ENCODE data around the gene SELL. TPM values are rescaled to one million over a fixed set of nuclear protein-coding genes. Genes with fewer than 3 reads are reported as not detected.
"Not testable (repeated sequence)": the region's sequence is repeated elsewhere in the genome, so short reads cannot be mapped to it uniquely, and the experiment has no call there.

SELL gene
- total RNA-seq, 2 donors from 2014 or later: 1.3 to 4.8 TPM

DNA sequence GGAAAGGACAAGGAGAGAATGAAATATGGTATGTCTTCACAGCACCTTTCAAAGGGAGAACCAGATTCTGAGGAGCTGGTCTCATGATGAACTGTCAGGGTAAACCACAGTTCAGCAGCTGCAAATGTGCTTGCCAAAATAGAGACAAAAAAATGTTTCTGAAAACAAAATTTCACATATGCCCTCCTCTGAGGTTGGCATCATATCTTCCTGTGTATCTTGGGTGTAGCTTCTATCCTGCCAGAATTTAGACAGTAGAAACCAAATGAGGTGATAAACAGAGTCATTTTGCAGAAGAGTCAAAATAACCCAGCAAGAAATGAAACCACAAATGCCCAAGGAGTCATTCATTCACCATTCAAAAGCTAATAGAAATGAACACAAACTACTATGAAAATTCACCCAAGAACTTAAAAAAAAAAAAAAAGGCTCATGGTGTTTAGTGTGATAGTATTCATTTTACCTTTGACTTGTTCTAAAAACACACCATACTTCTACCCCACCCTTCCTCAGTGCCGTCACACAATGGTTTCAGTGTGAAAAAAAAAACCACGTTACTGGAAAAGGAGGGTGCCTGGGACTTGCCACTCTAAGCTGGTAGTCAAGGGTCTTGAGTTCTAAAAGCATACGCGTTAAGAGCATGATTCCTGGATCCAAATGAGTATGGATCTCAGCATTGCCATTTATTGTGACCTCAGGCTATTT lies 18.5 kb downstream of the SELL start:
- H3K4me1 ChIP-seq (replicated peaks): no peaks in the 10 kb centered on the region
- H3K36me3 ChIP-seq: no peaks in the 10 kb centered on the region
- intact Hi-C loops (cut with DNase I): no loop called here
- no peaks in the 10 kb centered on the region for H3K27me3 ChIP-seq (replicated peaks; ENCODE audit: insufficient read depth)
- H3K9me3 ChIP-seq: no peaks in the 10 kb centered on the region
- H3K4me3 ChIP-seq: no peak overlapping the region
- WGBS: 88% methylated on average over 4 of the region's 4 CpGs
- H3K27ac ChIP-seq: no peak overlapping the region
- TF ChIP-seq POLR2AphosphoS5 (IDR thresholded peaks at IDR 0.05) (no peak), POLR2A (IDR thresholded peaks at IDR 0.05) (no peak)
- TF ChIP-seq, protein P1, sequence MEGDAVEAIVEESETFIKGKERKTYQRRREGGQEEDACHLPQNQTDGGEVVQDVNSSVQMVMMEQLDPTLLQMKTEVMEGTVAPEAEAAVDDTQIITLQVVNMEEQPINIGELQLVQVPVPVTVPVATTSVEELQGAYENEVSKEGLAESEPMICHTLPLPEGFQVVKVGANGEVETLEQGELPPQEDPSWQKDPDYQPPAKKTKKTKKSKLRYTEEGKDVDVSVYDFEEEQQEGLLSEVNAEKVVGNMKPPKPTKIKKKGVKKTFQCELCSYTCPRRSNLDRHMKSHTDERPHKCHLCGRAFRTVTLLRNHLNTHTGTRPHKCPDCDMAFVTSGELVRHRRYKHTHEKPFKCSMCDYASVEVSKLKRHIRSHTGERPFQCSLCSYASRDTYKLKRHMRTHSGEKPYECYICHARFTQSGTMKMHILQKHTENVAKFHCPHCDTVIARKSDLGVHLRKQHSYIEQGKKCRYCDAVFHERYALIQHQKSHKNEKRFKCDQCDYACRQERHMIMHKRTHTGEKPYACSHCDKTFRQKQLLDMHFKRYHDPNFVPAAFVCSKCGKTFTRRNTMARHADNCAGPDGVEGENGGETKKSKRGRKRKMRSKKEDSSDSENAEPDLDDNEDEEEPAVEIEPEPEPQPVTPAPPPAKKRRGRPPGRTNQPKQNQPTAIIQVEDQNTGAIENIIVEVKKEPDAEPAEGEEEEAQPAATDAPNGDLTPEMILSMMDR (IDR thresholded peaks at IDR 0.05): no peak
- no peak for DNase-seq (ENCODE audit: low spot score)

- TF ChIP-seq POLR2A (IDR thresholded peaks at IDR 0.05) (no peak), POLR2AphosphoS5 (IDR thresholded peaks at IDR 0.05) (no peak)
- TF ChIP-seq, protein P1 (IDR thresholded peaks at IDR 0.05): no peak
These were observed 20.9 kb downstream of the SELL start for GRCh38 chr1:169690489-169690888.

DNA sequence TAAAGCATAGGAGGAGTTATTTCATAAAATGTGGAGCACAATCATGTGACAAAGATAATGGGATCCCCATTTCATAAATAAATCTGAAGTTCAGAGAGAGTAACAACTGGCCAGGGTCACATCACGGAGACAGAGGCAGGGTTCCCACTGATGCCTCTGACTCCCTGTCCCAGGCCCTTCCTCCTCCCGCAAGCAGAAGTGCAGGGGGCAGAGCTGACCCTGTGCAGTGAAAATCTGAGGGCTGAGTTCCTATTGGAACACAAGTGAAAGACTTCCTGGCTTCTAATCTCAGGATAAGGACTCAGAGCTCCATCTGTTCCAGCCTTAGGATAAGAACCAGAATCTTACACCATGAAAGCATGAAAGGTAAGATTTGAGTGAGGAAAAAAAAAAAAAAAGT lies 22.0 kb downstream of the SELL start:
- Histone ChIP-seq H3K27me3 (replicated peaks; ENCODE audit: insufficient read depth) (no peaks in the 10 kb centered on the region), H3K4me1 (replicated peaks) (no peaks in the 10 kb centered on the region), H3K9me3 (no peaks in the 10 kb centered on the region), H3K36me3 (no peaks in the 10 kb centered on the region), H3K27ac (no peak overlapping the region), H3K4me3 (no peak overlapping the region)
- 79% methylated on average over 2 of the region's 2 CpGs for WGBS
- TF ChIP-seq POLR2A (IDR thresholded peaks at IDR 0.05): no peak
- TF ChIP-seq, protein P1 (IDR thresholded peaks at IDR 0.05): no peak
- intact Hi-C loops (cut with DNase I): no loop called here
- no peak for DNase-seq (ENCODE audit: low spot score)

More at GRCh38 chr1:169690489-169690888, 20.9 kb downstream of the SELL start:
- Histone ChIP-seq H3K4me3 (no peak overlapping the region), H3K9me3 (no peaks in the 10 kb centered on the region), H3K4me1 (replicated peaks) (no peaks in the 10 kb centered on the region), H3K27me3 (replicated peaks; ENCODE audit: insufficient read depth) (no peaks in the 10 kb centered on the region), H3K27ac (no peak overlapping the region), H3K36me3 (no peaks in the 10 kb centered on the region)
- DNase-seq (ENCODE audit: low spot score): no peak
- intact Hi-C loops (cut with DNase I): no loop called here

DNA sequence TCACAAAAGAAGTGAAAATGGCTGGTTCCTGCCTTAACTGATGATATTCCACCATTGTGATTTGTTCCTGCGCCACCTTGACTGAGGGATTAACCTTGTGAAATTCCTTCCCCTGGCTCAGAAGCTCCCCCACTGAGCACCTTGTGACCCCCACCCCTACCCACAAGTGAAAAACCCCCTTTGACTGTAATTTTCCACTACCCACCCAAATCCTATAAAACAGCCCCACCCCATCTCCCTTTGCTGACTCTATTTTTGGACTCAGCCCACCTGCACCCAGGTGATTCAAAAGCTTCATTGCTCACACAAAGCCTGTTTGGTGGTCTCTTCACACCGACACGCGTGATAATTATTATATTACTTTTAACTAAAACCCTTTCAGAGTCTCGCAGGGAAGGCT lies 23.0 kb downstream of the SELL start:
- H3K27me3 ChIP-seq (replicated peaks; ENCODE audit: insufficient read depth); H3K27ac ChIP-seq; DNase-seq (ENCODE audit: low spot score); H3K9me3 ChIP-seq; H3K4me1 ChIP-seq (replicated peaks); intact Hi-C loops (cut with DNase I); H3K36me3 ChIP-seq; H3K4me3 ChIP-seq: not testable (repeated sequence)
- WGBS: 94% methylated on average over 5 of the region's 5 CpGs

DNA sequence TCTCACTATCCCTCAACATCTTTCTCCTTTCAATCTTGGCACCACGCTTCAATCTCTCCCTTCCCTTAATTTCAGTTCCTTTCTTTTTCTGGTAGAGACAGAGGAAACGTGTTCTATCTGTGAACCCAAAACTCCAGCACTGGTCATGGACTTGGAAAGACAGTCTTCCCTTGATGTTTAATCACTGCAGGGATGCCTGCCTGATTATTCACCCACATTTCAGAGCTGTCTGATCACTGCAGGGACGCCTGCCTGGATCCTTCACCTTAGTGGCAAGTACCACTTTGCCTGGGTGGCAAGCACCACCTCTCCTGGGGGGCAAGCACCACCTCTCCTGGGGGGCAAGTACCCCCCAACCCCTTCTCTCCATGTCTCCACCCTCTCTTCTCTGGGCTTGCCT lies 27.8 kb downstream of the SELL start:
- intact Hi-C loops (cut with DNase I): no loop called here
- TF ChIP-seq, protein P1 (IDR thresholded peaks at IDR 0.05): no peak
- TF ChIP-seq POLR2AphosphoS5 (IDR thresholded peaks at IDR 0.05) (no peak), POLR2A (IDR thresholded peaks at IDR 0.05) (no peak)

GRCh38 chr1:169683168-169683567 lies 28.3 kb downstream of the SELL start:
- H3K27ac ChIP-seq; intact Hi-C loops (cut with DNase I); H3K36me3 ChIP-seq; H3K4me1 ChIP-seq (replicated peaks); H3K27me3 ChIP-seq (replicated peaks; ENCODE audit: insufficient read depth); H3K4me3 ChIP-seq; H3K9me3 ChIP-seq; DNase-seq (ENCODE audit: low spot score): not testable (repeated sequence)
- WGBS: 73% methylated on average over 4 of the region's 4 CpGs

More for the DNA sequence above, 27.8 kb downstream of the SELL start:
- Histone ChIP-seq H3K4me3 (no peak overlapping the region), H3K36me3 (no peaks in the 10 kb centered on the region), H3K9me3 (no peaks in the 10 kb centered on the region), H3K27ac (no peak overlapping the region), H3K4me1 (replicated peaks) (no peaks in the 10 kb centered on the region), H3K27me3 (replicated peaks; ENCODE audit: insufficient read depth) (no peaks in the 10 kb centered on the region)
- no peak for DNase-seq (ENCODE audit: low spot score)
- WGBS: 86% methylated on average over 3 of the region's 3 CpGs
